ENCODE measurements around the gene COBLL1. TPM values are rescaled to one million over a fixed set of nuclear protein-coding genes. Genes with fewer than 3 reads are reported as not detected.

COBLL1 gene
- total RNA-seq, 1 experiment from 2014 or later: 0.04 TPM

DNA sequence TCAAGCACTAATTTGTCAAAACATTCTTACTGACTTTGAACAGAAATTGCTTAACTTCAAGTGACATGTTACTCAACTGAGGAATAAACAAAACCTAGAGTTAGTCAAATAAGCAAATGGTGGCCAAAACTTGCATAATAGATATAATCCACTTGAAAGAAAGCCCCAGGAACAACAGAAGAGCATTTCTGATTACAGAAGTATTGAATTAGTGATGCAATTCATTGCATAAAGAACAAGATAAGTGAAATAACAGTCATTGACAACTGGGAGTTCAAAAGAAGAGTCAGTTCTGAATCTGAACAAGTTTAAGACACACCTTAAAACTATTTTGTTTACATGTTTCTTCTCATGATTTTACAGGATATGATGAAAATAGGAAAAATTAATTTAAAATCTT, 30.8 kb downstream of the COBLL1 start:
- Histone ChIP-seq H3K27ac (ENCODE audit: low read length) (no peak overlapping the region), H4K20me1 (ENCODE audit: insufficient read depth, low read depth, low read length) (no peaks in the 10 kb centered on the region), H3K27me3 (ENCODE audit: low read length) (no peaks in the 10 kb centered on the region), H3K4me1 (ENCODE audit: low read length) (no peaks in the 10 kb centered on the region), H3K4me2 (ENCODE audit: low read depth, low read length, poor library complexity, severe bottlenecking) (no peak overlapping the region), H3K4me3 (ENCODE audit: low read length) (no peak overlapping the region), H3K9me2 (replicated peaks; ENCODE audit: insufficient read depth, low read length) (no peaks in the 10 kb centered on the region), H3K9ac (ENCODE audit: low read length) (no peak overlapping the region), H3K36me3 (ENCODE audit: insufficient read depth, low read length) (no peaks in the 10 kb centered on the region), H2AFZ (ENCODE audit: low read length) (no peak overlapping the region), H3K79me2 (ENCODE audit: low read length) (no peaks in the 10 kb centered on the region), H3K9me3 (ENCODE audit: low read length) (no peaks in the 10 kb centered on the region)
- no peak for DNase-seq

- Histone ChIP-seq H3K9me3 (ENCODE audit: low read length) (no peaks in the 10 kb centered on the region), H2AFZ (ENCODE audit: low read length) (no peak overlapping the region), H3K4me1 (ENCODE audit: low read length) (no peaks in the 10 kb centered on the region), H3K9ac (ENCODE audit: low read length) (no peak overlapping the region), H3K79me2 (ENCODE audit: low read length) (no peaks in the 10 kb centered on the region), H3K4me2 (ENCODE audit: low read depth, low read length, poor library complexity, severe bottlenecking) (no peak overlapping the region), H3K4me3 (ENCODE audit: low read length) (no peak overlapping the region), H4K20me1 (ENCODE audit: insufficient read depth, low read depth, low read length) (no peaks in the 10 kb centered on the region), H3K27ac (ENCODE audit: low read length) (no peak overlapping the region), H3K9me2 (replicated peaks; ENCODE audit: insufficient read depth, low read length) (no peaks in the 10 kb centered on the region), H3K36me3 (ENCODE audit: insufficient read depth, low read length) (no peaks in the 10 kb centered on the region), H3K27me3 (ENCODE audit: low read length) (no peaks in the 10 kb centered on the region)
- no peak for DNase-seq
Measured at GRCh38 chr2:164808776-164809175, 32.8 kb downstream of the COBLL1 start.

- Histone ChIP-seq H3K9me3 (ENCODE audit: low read length) (no peaks in the 10 kb centered on the region), H3K27ac (ENCODE audit: low read length) (no peak overlapping the region), H4K20me1 (ENCODE audit: insufficient read depth, low read depth, low read length) (no peaks in the 10 kb centered on the region), H3K9ac (ENCODE audit: low read length) (no peak overlapping the region), H3K79me2 (ENCODE audit: low read length) (no peaks in the 10 kb centered on the region), H3K36me3 (ENCODE audit: insufficient read depth, low read length) (no peaks in the 10 kb centered on the region), H3K4me1 (ENCODE audit: low read length) (no peaks in the 10 kb centered on the region), H3K27me3 (ENCODE audit: low read length) (no peaks in the 10 kb centered on the region), H3K4me3 (ENCODE audit: low read length) (no peak overlapping the region), H3K4me2 (ENCODE audit: low read depth, low read length, poor library complexity, severe bottlenecking) (no peak overlapping the region), H2AFZ (ENCODE audit: low read length) (no peak overlapping the region), H3K9me2 (replicated peaks; ENCODE audit: insufficient read depth, low read length) (no peaks in the 10 kb centered on the region)
- no peak for DNase-seq
Measured at GRCh38 chr2:164803776-164804466, 37.7 kb downstream of the COBLL1 start.

GRCh38 chr2:164802095-164802707, 39.4 kb downstream of the COBLL1 start:
- Histone ChIP-seq H3K4me1 (ENCODE audit: low read length) (no peaks in the 10 kb centered on the region), H3K4me2 (ENCODE audit: low read depth, low read length, poor library complexity, severe bottlenecking) (no peak overlapping the region), H3K9ac (ENCODE audit: low read length) (no peak overlapping the region), H3K9me2 (replicated peaks; ENCODE audit: insufficient read depth, low read length) (no peaks in the 10 kb centered on the region), H3K9me3 (ENCODE audit: low read length) (no peaks in the 10 kb centered on the region), H3K27me3 (ENCODE audit: low read length) (no peaks in the 10 kb centered on the region), H2AFZ (ENCODE audit: low read length) (no peak overlapping the region), H3K79me2 (ENCODE audit: low read length) (no peaks in the 10 kb centered on the region), H3K4me3 (ENCODE audit: low read length) (no peak overlapping the region), H4K20me1 (ENCODE audit: insufficient read depth, low read depth, low read length) (no peaks in the 10 kb centered on the region), H3K27ac (ENCODE audit: low read length) (no peak overlapping the region), H3K36me3 (ENCODE audit: insufficient read depth, low read length) (no peaks in the 10 kb centered on the region)
- DNase-seq: no peak

DNA sequence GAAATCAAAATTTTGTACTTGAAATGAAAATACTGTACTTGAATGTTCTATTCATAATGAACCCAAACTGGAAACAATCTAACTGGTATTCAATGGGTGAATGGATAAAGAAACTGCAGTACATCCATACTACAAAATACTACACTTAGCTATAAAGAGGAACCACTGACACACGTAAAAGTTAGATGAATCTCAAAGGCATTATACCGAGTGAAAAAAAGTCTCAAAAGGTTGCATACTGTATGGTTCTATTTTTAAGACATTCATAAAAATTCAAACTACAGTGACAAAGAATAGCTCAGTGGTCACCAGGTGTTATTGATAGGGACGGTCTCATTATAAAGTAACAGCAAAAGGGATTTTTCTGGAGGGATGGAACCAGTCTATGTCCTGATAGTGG, 41.1 kb downstream of the COBLL1 start:
- no peak for DNase-seq
- Histone ChIP-seq H3K4me3 (ENCODE audit: low read length) (no peak overlapping the region), H3K27me3 (ENCODE audit: low read length) (no peaks in the 10 kb centered on the region), H3K27ac (ENCODE audit: low read length) (no peak overlapping the region), H3K9ac (ENCODE audit: low read length) (no peak overlapping the region), H3K9me3 (ENCODE audit: low read length) (no peaks in the 10 kb centered on the region), H3K79me2 (ENCODE audit: low read length) (no peaks in the 10 kb centered on the region), H3K4me1 (ENCODE audit: low read length) (no peaks in the 10 kb centered on the region), H3K36me3 (ENCODE audit: insufficient read depth, low read length) (no peaks in the 10 kb centered on the region), H4K20me1 (ENCODE audit: insufficient read depth, low read depth, low read length) (no peaks in the 10 kb centered on the region), H2AFZ (ENCODE audit: low read length) (no peak overlapping the region), H3K4me2 (ENCODE audit: low read depth, low read length, poor library complexity, severe bottlenecking) (no peak overlapping the region), H3K9me2 (replicated peaks; ENCODE audit: insufficient read depth, low read length) (no peaks in the 10 kb centered on the region)

- no peak overlapping the region for H3K9ac ChIP-seq (ENCODE audit: low read length)
- no peaks in the 10 kb centered on the region for H3K79me2 ChIP-seq (ENCODE audit: low read length)
- no peaks in the 10 kb centered on the region for H3K36me3 ChIP-seq (ENCODE audit: insufficient read depth, low read length)
- no peak overlapping the region for H3K4me3 ChIP-seq (ENCODE audit: low read length)
- no peaks in the 10 kb centered on the region for H4K20me1 ChIP-seq (ENCODE audit: insufficient read depth, low read depth, low read length)
- H3K9me3 ChIP-seq (ENCODE audit: low read length): no peaks in the 10 kb centered on the region
- no peak overlapping the region for H3K27ac ChIP-seq (ENCODE audit: low read length)
- no peaks in the 10 kb centered on the region for H3K27me3 ChIP-seq (ENCODE audit: low read length)
- no peaks in the 10 kb centered on the region for H3K4me1 ChIP-seq (ENCODE audit: low read length)
- no peaks in the 10 kb centered on the region for H3K9me2 ChIP-seq (replicated peaks; ENCODE audit: insufficient read depth, low read length)
- DNase-seq: no peak
- no peak overlapping the region for H2AFZ ChIP-seq (ENCODE audit: low read length)
- H3K4me2 ChIP-seq (ENCODE audit: low read depth, low read length, poor library complexity, severe bottlenecking): no peak overlapping the region
Measured at GRCh38 chr2:164797627-164798026, 44.0 kb downstream of the COBLL1 start.

GRCh38 chr2:164796999-164797398, 44.6 kb downstream of the COBLL1 start:
- Histone ChIP-seq H3K4me3 (ENCODE audit: low read length) (no peak overlapping the region), H3K9me3 (ENCODE audit: low read length) (no peaks in the 10 kb centered on the region), H3K36me3 (ENCODE audit: insufficient read depth, low read length) (no peaks in the 10 kb centered on the region), H3K27ac (ENCODE audit: low read length) (no peak overlapping the region), H2AFZ (ENCODE audit: low read length) (no peak overlapping the region), H3K9ac (ENCODE audit: low read length) (no peak overlapping the region), H3K4me2 (ENCODE audit: low read depth, low read length, poor library complexity, severe bottlenecking) (no peak overlapping the region), H4K20me1 (ENCODE audit: insufficient read depth, low read depth, low read length) (no peaks in the 10 kb centered on the region), H3K79me2 (ENCODE audit: low read length) (no peaks in the 10 kb centered on the region), H3K4me1 (ENCODE audit: low read length) (no peaks in the 10 kb centered on the region), H3K27me3 (ENCODE audit: low read length) (no peaks in the 10 kb centered on the region), H3K9me2 (replicated peaks; ENCODE audit: insufficient read depth, low read length) (no peaks in the 10 kb centered on the region)
- no peak for DNase-seq

- H3K27me3 ChIP-seq (ENCODE audit: low read length): no peaks in the 10 kb centered on the region
- H4K20me1 ChIP-seq (ENCODE audit: insufficient read depth, low read depth, low read length): no peaks in the 10 kb centered on the region
- H3K9ac ChIP-seq (ENCODE audit: low read length): no peak overlapping the region
- no peaks in the 10 kb centered on the region for H3K79me2 ChIP-seq (ENCODE audit: low read length)
- no peak overlapping the region for H3K4me3 ChIP-seq (ENCODE audit: low read length)
- DNase-seq: no peak
- no peaks in the 10 kb centered on the region for H3K36me3 ChIP-seq (ENCODE audit: insufficient read depth, low read length)
- no peak overlapping the region for H2AFZ ChIP-seq (ENCODE audit: low read length)
- H3K4me2 ChIP-seq (ENCODE audit: low read depth, low read length, poor library complexity, severe bottlenecking): no peak overlapping the region
- no peak overlapping the region for H3K27ac ChIP-seq (ENCODE audit: low read length)
- H3K4me1 ChIP-seq (ENCODE audit: low read length): no peaks in the 10 kb centered on the region
- no peaks in the 10 kb centered on the region for H3K9me3 ChIP-seq (ENCODE audit: low read length)
- H3K9me2 ChIP-seq (replicated peaks; ENCODE audit: insufficient read depth, low read length): no peaks in the 10 kb centered on the region
Measured at GRCh38 chr2:164794432-164795231, 47.0 kb downstream of the COBLL1 start.
